Measurements from ENCODE around the gene FMN1. TPM values are rescaled to one million over a fixed set of nuclear protein-coding genes. Genes with fewer than 3 reads are reported as not detected.

The FMN1 gene
- total and polyA plus RNA-seq, 7 donors = 0.21 to 20.0 (median 2.5) TPM

- Histone ChIP-seq H3K4me1 (no peaks in the 10 kb centered on the region), H3K4me3 (no peak overlapping the region), H3K27ac (no peak overlapping the region), H3K27me3 (ENCODE audit: insufficient read depth in 3 of 3, low read length in 2 of 3) (no peaks in the 10 kb centered on the region), H3K36me3 (ENCODE audit: insufficient read depth in 1 of 2, low read depth in 1 of 2) (no peaks in the 10 kb centered on the region), H3K9me3 (no peaks in the 10 kb centered on the region)
- DNase-seq (no peak), ATAC-seq (no peak)
- WGBS, 3 donors = 76 to 90% (median 77%) methylated on average over 4 of the region's 4 CpGs
- TF ChIP-seq, protein P1, sequence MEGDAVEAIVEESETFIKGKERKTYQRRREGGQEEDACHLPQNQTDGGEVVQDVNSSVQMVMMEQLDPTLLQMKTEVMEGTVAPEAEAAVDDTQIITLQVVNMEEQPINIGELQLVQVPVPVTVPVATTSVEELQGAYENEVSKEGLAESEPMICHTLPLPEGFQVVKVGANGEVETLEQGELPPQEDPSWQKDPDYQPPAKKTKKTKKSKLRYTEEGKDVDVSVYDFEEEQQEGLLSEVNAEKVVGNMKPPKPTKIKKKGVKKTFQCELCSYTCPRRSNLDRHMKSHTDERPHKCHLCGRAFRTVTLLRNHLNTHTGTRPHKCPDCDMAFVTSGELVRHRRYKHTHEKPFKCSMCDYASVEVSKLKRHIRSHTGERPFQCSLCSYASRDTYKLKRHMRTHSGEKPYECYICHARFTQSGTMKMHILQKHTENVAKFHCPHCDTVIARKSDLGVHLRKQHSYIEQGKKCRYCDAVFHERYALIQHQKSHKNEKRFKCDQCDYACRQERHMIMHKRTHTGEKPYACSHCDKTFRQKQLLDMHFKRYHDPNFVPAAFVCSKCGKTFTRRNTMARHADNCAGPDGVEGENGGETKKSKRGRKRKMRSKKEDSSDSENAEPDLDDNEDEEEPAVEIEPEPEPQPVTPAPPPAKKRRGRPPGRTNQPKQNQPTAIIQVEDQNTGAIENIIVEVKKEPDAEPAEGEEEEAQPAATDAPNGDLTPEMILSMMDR (IDR thresholded peaks at IDR 0.05) = no peak
- intact Hi-C loops (cut with DNase I) = no loop called here
Observed at GRCh38 chr15:33119865-33120264, 74.6 kb downstream of the FMN1 start.

DNA sequence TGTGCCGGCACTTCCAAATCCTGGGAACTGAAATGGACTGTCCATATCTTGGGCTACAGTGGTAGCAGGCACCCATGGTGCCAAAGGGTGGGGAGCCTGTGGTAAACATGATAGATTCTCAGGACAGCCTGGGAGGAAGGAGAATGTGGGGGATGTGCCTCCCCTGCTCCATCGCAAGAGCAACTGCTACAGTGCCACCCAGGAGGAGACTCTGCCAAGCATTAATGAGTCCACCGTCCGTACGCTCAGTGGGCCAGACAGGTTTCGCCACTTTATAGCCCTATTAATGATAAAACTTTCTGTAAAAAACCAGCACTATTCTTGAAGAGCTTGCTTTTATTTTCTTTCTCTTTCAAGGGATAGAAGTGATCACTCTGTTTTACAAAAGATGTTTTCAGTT is 75.2 kb downstream of the FMN1 start:
- no peaks in the 10 kb centered on the region for H3K9me3 ChIP-seq
- H3K4me1 ChIP-seq = no peaks in the 10 kb centered on the region
- DNase-seq (no peak), ATAC-seq (no peak)
- TF ChIP-seq, protein P1 (IDR thresholded peaks at IDR 0.05) = no peak
- H3K27me3 ChIP-seq (ENCODE audit: insufficient read depth in 3 of 3, low read length in 2 of 3) = no peaks in the 10 kb centered on the region
- H3K4me3 ChIP-seq = no peak overlapping the region
- no peak overlapping the region for H3K27ac ChIP-seq
- H3K36me3 ChIP-seq (ENCODE audit: insufficient read depth in 1 of 2, low read depth in 1 of 2) = no peaks in the 10 kb centered on the region
- 68 to 80% (median 72%) methylated on average over 6 of the region's 6 CpGs for WGBS, 3 donors
- intact Hi-C loops (cut with DNase I) = no loop called here

- no peak for ATAC-seq
- H3K4me1 ChIP-seq = no peaks in the 10 kb centered on the region
- 25 to 32% (median 28%) methylated on average over 8 of the region's 8 CpGs for WGBS, 3 donors
- DNase-seq = no peak
- TF ChIP-seq, protein P1 (IDR thresholded peaks at IDR 0.05) = no peak
- no peaks in the 10 kb centered on the region for H3K36me3 ChIP-seq (ENCODE audit: insufficient read depth in 1 of 2, low read depth in 1 of 2)
- H3K4me3 ChIP-seq = no peak overlapping the region
- H3K9me3 ChIP-seq = no peaks in the 10 kb centered on the region
- H3K27me3 ChIP-seq (ENCODE audit: insufficient read depth in 3 of 3, low read length in 2 of 3) = no peaks in the 10 kb centered on the region
- intact Hi-C loops (cut with DNase I) = no loop called here
- H3K27ac ChIP-seq = no peak overlapping the region
Observed at GRCh38 chr15:33116198-33116597, 78.3 kb downstream of the FMN1 start.

GRCh38 chr15:33115191-33115861 is 79.2 kb downstream of the FMN1 start:
- DNase-seq = no peak
- TF ChIP-seq, protein P1 (IDR thresholded peaks at IDR 0.05) = no peak
- no peaks in the 10 kb centered on the region for H3K27me3 ChIP-seq (ENCODE audit: insufficient read depth in 3 of 3, low read length in 2 of 3)
- no peak overlapping the region for H3K27ac ChIP-seq
- no peaks in the 10 kb centered on the region for H3K9me3 ChIP-seq
- ATAC-seq = no peak
- H3K4me1 ChIP-seq = no peaks in the 10 kb centered on the region
- H3K4me3 ChIP-seq = no peak overlapping the region
- no peaks in the 10 kb centered on the region for H3K36me3 ChIP-seq (ENCODE audit: insufficient read depth in 1 of 2, low read depth in 1 of 2)
- intact Hi-C loops (cut with DNase I) = no loop called here
- WGBS, 3 donors = 68 to 76% (median 73%) methylated on average over 4 of the region's 4 CpGs

DNA sequence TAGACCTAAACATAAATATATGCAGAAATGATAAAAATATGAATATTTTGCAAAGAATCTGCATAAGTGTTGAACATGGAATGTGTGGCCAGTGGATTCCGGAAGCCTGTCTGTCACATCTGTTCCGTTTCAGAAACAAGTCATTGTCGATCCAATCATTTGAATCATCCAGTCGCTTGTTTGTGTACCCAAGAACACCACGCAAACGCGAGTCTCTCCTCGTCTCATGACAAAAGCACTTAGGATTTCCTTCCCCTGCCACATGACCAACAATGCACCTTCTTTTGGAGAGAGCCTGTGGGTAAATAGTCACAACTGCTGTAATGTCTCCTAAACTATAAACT is 80.2 kb downstream of the FMN1 start:
- TF ChIP-seq, protein P1 (IDR thresholded peaks at IDR 0.05) = no peak
- H3K4me3 ChIP-seq = no peak overlapping the region
- H3K27me3 ChIP-seq (ENCODE audit: insufficient read depth in 3 of 3, low read length in 2 of 3) = no peaks in the 10 kb centered on the region
- H3K27ac ChIP-seq = no peak overlapping the region
- WGBS, 3 donors = 94 to 99% (median 96%) methylated on average over 8 of the region's 8 CpGs
- DNase-seq (no peak), ATAC-seq (no peak)
- no peaks in the 10 kb centered on the region for H3K4me1 ChIP-seq
- no peaks in the 10 kb centered on the region for H3K36me3 ChIP-seq (ENCODE audit: insufficient read depth in 1 of 2, low read depth in 1 of 2)
- intact Hi-C loops (cut with DNase I) = no loop called here
- H3K9me3 ChIP-seq = no peaks in the 10 kb centered on the region

All from psoas muscle (tissue), 8 donors.